ENCODE measurements around the gene NAV1.

NAV1 gene

DNA sequence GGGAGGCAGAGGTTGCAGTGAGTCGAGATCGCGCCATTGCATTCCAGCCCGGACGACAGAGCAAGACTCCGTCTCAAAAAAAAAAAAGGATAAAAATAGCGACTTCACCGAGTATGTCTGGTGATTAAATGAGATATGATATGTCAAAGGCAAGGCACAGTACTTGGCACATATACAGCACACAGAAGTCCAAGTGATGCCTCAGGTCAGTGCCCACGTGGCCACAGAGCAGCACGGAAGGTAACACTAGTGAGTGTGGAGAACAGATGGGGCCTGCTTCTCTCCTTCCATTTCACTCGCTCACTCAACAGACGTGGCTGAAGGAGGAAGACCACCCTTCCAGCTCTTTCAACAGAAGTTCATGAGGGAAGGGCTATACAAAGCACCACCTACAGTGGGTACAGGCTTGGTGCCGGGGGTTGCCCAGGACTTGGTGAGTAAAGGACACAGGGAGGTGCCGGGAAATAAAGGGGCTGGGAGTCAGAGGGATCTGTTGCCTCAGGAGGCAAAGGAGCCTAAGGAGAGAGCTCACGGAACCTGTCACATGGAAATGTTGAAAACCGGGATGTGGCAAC is 40.9 kb upstream of the NAV1 start:
- peaks cover 55% of the 10 kb centered on the region for H3K4me1 ChIP-seq (ENCODE audit: control insufficient read depth, insufficient read depth, low read length, poor library complexity, severe bottlenecking)
- H3K4me3 ChIP-seq (ENCODE audit: extremely low read depth, insufficient read depth, low read length, poor library complexity, severe bottlenecking), result no peak overlapping the region
- 89 to 97% methylated on average over 7 to 12 of the region's 16 CpGs for WGBS, 2 experiments (ENCODE audit: insufficient coverage in 2 of 2)
- H3K9me3 ChIP-seq (ENCODE audit: control insufficient read depth, low read length), result no peaks in the 10 kb centered on the region
- no peak overlapping the region for H3K27ac ChIP-seq (ENCODE audit: low read depth, low read length, severe bottlenecking)
- H3K36me3 ChIP-seq (ENCODE audit: control insufficient read depth, insufficient read depth, low read length), result peaks cover 6% of the 10 kb centered on the region

DNA sequence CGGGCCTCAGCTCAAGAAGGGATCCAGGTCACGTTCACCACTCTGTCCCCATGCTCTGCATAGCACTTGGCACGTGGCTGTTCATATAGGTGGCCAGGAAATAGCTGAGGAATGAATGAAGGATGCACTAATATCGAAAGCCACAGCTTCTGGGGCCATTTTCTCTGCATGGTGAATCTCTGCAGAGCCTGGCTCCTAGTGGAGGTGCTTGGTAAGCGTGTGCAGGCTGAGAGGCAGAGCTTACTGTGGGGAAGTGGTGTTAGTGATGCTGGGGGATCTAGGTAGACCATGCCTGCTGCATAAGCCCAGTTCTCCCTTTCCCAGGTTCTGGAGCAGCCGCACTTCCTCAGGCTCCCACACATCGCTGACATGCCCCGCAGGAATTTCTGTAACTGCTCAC is 40.3 kb upstream of the NAV1 start:
- H3K27ac ChIP-seq (ENCODE audit: low read depth, low read length, severe bottlenecking), result no peak overlapping the region
- no peak overlapping the region for H3K4me3 ChIP-seq (ENCODE audit: extremely low read depth, insufficient read depth, low read length, poor library complexity, severe bottlenecking)
- H3K4me1 ChIP-seq (ENCODE audit: control insufficient read depth, insufficient read depth, low read length, poor library complexity, severe bottlenecking), result peaks cover 56% of the 10 kb centered on the region
- no peaks in the 10 kb centered on the region for H3K9me3 ChIP-seq (ENCODE audit: control insufficient read depth, low read length)
- WGBS, 2 experiments (ENCODE audit: insufficient coverage in 2 of 2), result 92 to 98% methylated on average over 8 of the region's 8 CpGs
- H3K36me3 ChIP-seq (ENCODE audit: control insufficient read depth, insufficient read depth, low read length), result peaks cover 3% of the 10 kb centered on the region

DNA sequence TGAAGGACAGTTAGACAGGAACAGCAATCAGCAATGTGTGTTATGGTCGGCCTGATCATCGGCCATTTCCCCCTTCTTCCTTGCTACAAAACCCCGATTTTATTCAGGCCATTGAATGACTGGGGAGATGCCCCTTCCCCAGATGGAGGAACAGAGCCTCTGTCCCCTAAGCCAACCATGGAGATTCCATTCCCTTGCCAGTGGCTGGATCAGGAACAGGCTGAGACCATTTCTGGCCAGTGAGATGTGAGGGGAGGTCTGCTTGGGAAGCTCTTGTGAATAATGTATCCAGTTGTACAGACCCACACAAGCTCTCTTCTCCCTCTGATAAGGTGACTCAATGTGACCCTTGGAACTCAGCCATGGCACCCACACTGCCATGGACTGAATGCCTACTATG is 39.7 kb upstream of the NAV1 start:
- 85 to 95% methylated on average over 3 of the region's 3 CpGs for WGBS, 2 experiments (ENCODE audit: insufficient coverage in 2 of 2)
- H3K4me3 ChIP-seq (ENCODE audit: extremely low read depth, insufficient read depth, low read length, poor library complexity, severe bottlenecking), result no peak overlapping the region

DNA sequence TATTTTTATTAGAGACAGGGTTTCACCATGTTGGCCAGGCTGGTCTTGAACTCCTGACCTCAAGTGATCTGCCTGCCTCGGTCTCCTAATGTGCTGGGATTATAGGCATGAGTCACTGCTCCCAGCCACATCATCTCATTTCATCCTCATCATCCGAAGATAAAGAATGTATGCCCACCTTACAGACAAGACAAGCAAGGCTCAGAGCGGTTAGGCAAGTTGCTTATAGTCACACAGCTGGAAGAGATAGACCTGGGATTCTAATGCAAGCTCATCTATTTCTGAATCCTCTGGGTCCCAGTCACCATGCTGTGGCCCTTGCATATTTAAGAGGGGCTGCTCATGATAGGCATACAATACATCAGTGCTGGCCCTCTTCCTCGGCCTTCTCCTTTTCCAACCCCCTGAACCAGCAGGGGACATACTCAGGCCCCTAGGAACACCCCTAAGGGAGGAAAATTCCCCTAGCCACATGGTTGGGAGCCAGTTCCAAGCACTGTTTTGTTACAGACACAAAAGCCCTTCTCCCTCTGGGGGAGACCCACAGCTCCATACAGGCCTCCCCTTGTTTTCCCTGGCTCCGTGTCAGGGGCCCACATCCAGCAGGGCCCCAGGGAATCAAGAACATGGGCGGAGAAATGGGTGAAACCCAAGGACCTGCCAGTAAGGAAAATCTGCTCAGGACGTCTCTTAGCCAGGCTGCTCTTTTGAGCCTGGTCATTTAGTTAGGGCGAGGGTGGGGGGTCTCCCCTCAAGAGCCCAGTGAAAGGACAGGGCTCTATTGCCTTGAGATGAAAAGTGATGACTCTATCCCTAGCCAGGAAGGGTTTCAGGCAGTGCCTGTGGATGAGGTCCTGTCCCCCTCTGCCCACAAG is 38.9 kb upstream of the NAV1 start:
- WGBS, 2 experiments (ENCODE audit: insufficient coverage in 2 of 2), result 85 to 87% methylated on average over 6 to 8 of the region's 8 CpGs
- Histone ChIP-seq H3K36me3 (ENCODE audit: control insufficient read depth, insufficient read depth, low read length) (peaks cover 3% of the 10 kb centered on the region), H3K4me1 (ENCODE audit: control insufficient read depth, insufficient read depth, low read length, poor library complexity, severe bottlenecking) (peaks cover 53% of the 10 kb centered on the region), H3K4me3 (ENCODE audit: extremely low read depth, insufficient read depth, low read length, poor library complexity, severe bottlenecking) (no peak overlapping the region), H3K9me3 (ENCODE audit: control insufficient read depth, low read length) (no peaks in the 10 kb centered on the region), H3K27ac (ENCODE audit: low read depth, low read length, severe bottlenecking) (peak overlapping the region; percentile 66)

More for the DNA sequence above, 39.7 kb upstream of the NAV1 start:
- Histone ChIP-seq H3K36me3 (ENCODE audit: control insufficient read depth, insufficient read depth, low read length) (peaks cover 3% of the 10 kb centered on the region), H3K27ac (ENCODE audit: low read depth, low read length, severe bottlenecking) (no peak overlapping the region), H3K4me1 (ENCODE audit: control insufficient read depth, insufficient read depth, low read length, poor library complexity, severe bottlenecking) (peaks cover 54% of the 10 kb centered on the region), H3K9me3 (ENCODE audit: control insufficient read depth, low read length) (no peaks in the 10 kb centered on the region)

DNA sequence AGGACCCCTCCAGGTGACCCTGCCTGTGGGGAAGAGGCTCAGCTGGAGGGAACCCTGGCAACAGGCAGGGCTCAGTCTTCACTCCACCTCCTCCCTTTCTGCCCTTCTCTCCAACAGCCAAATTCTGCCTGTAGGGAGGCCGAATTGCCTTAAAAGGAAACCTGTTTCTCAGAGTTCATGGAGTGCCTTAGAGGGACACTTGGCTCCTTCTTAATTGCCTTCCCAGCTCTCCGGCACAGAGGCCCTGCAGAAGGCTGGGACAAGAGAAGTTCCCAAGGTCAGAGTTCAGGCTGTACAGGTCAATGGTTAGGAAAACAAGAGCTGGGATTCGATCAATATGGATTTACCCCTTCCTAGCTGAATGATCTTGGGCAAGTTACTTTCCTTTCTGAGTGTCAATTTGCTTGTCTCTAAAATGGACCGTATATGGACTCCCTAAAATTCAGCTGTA is 38.2 kb upstream of the NAV1 start:
- no peaks in the 10 kb centered on the region for H3K9me3 ChIP-seq (ENCODE audit: control insufficient read depth, low read length)
- peaks cover 53% of the 10 kb centered on the region for H3K4me1 ChIP-seq (ENCODE audit: control insufficient read depth, insufficient read depth, low read length, poor library complexity, severe bottlenecking)
- H3K27ac ChIP-seq (ENCODE audit: low read depth, low read length, severe bottlenecking), result peak overlapping the region; percentile 66
- 76 to 80% methylated on average over 3 to 4 of the region's 4 CpGs for WGBS, 2 experiments (ENCODE audit: insufficient coverage in 2 of 2)
- no peak overlapping the region for H3K4me3 ChIP-seq (ENCODE audit: extremely low read depth, insufficient read depth, low read length, poor library complexity, severe bottlenecking)
- H3K36me3 ChIP-seq (ENCODE audit: control insufficient read depth, insufficient read depth, low read length), result peaks cover 3% of the 10 kb centered on the region

DNA sequence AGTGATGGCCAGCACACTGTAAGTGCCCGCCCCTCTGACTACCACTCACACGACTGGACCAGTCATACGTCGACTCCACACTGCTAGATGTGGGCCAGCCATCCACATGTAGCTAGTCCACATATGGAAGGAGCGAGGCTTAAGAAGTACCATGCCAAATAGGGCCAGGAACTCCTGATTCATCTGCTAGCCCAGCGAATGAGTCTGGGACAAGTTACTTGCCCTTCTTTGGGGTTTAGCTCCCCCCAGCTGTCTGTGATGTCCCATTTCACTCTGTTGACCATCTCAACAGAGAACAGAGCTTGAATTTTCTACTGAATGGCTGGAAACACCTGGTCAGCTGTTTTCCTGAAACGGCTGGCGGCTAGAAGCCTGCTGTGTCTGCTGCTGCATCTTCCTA is 37.8 kb upstream of the NAV1 start:
- WGBS, 2 experiments (ENCODE audit: insufficient coverage in 2 of 2), result 88 to 94% methylated on average over 7 to 8 of the region's 8 CpGs

DNA sequence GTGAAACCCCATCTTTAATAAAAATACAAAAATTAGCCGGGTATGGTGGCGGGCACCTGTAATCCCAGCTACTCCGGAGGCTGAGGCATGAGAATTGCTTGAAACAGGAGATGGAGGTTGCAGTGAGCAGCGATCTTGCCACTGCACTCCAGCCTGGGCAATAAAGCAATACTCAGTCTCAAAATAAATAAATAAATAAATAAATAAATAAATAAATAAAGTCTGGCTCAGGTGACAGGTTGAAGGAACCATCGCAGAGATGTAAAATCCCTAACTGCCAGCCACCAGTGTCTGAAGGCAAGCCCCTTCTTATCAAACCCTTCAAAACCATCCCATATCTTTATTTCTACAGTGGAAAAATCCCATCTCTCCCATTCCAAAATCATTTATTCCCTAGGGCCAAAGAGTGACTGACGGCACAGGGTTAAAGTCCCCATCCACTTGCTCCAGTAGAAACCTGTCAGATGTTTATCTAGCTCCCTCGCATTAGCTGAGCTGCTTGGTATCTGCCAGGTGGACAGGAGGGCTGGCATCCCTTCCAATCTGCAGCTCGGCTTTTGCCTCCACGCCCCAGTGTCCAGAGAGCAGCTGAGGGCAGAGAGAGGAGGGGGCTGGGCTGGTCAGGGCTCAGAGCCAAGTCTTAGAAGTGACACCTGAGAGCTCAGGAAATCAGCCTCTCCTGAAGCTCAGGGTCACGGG is 37.0 kb upstream of the NAV1 start:
- 92 to 98% methylated on average over 6 of the region's 10 CpGs for WGBS, 2 experiments (ENCODE audit: insufficient coverage in 2 of 2)
- H3K4me1 ChIP-seq (ENCODE audit: control insufficient read depth, insufficient read depth, low read length, poor library complexity, severe bottlenecking), result peaks cover 46% of the 10 kb centered on the region

More for the DNA sequence above, 37.8 kb upstream of the NAV1 start:
- Histone ChIP-seq H3K27ac (ENCODE audit: low read depth, low read length, severe bottlenecking) (peak overlapping the region; percentile 66), H3K4me3 (ENCODE audit: extremely low read depth, insufficient read depth, low read length, poor library complexity, severe bottlenecking) (no peak overlapping the region), H3K9me3 (ENCODE audit: control insufficient read depth, low read length) (no peaks in the 10 kb centered on the region), H3K36me3 (ENCODE audit: control insufficient read depth, insufficient read depth, low read length) (peaks cover 3% of the 10 kb centered on the region), H3K4me1 (ENCODE audit: control insufficient read depth, insufficient read depth, low read length, poor library complexity, severe bottlenecking) (peaks cover 49% of the 10 kb centered on the region)

DNA sequence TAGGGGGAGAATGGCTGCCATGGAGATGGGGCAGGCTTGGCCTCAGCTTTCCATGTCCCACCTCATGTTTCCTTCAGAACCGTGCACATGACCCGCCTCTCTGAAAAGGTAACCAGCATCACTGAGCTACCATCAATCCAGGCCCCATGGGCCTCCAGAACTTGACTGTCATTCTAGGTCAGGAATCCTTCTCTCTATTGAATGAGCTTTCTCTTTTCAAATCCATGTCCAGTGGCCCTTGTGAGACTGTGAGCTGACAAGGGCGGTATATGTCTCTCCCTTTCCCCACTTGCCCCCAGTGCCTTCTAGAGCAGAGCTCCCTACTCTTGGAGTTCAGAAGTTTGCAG is 36.4 kb upstream of the NAV1 start:
- peaks cover 46% of the 10 kb centered on the region for H3K4me1 ChIP-seq (ENCODE audit: control insufficient read depth, insufficient read depth, low read length, poor library complexity, severe bottlenecking)
- no peaks in the 10 kb centered on the region for H3K9me3 ChIP-seq (ENCODE audit: control insufficient read depth, low read length)
- no peaks in the 10 kb centered on the region for H3K36me3 ChIP-seq (ENCODE audit: control insufficient read depth, insufficient read depth, low read length)
- H3K4me3 ChIP-seq (ENCODE audit: extremely low read depth, insufficient read depth, low read length, poor library complexity, severe bottlenecking), result no peak overlapping the region
- H3K27ac ChIP-seq (ENCODE audit: low read depth, low read length, severe bottlenecking), result peak overlapping the region; percentile 93
- 87 to 100% methylated on average over 2 to 3 of the region's 3 CpGs for WGBS, 2 experiments (ENCODE audit: insufficient coverage in 2 of 2)

More for the DNA sequence above, 37.0 kb upstream of the NAV1 start:
- no peaks in the 10 kb centered on the region for H3K36me3 ChIP-seq (ENCODE audit: control insufficient read depth, insufficient read depth, low read length)
- no peak overlapping the region for H3K4me3 ChIP-seq (ENCODE audit: extremely low read depth, insufficient read depth, low read length, poor library complexity, severe bottlenecking)
- no peaks in the 10 kb centered on the region for H3K9me3 ChIP-seq (ENCODE audit: control insufficient read depth, low read length)
- H3K27ac ChIP-seq (ENCODE audit: low read depth, low read length, severe bottlenecking), result peak overlapping the region; percentile 93

DNA sequence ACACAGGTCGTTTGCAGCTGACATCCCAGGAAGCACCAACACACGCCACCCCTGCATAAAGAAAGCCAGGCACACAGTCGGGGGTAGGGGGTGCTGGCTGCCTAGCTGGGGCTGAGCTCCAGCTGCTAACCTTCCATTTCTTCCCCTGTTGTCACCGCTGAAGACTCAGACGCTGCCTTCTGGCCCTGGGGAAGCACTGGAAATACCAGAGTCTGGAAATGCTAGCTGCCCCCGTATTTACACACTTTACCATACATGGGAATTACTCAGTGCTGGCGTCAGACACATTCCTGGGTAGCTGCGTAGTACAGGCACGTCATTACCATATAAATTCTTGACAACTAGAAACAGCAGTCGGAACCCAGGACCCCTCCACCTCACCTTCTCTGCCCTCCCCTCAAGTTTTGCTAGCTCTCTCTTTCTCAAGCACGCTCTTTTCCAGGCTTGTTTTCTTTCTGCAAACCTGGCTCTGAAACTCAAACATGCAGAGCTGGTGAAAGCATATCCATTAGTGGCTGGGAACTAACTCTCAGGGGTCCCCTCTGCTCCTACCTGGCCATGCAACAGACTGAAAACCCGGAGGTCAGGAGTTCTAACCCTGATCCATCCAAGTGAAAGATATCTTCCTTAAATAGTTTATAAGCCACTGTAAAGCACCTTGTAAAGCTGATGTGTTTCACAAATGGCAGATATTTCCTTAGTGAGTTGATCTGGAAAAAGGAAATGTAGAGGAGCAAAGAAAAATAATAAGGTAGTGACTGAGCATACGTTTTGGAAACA is 35.3 kb upstream of the NAV1 start:
- 14 to 17% methylated on average over 9 to 11 of the region's 13 CpGs for WGBS, 2 experiments (ENCODE audit: insufficient coverage in 2 of 2)
- Histone ChIP-seq H3K4me1 (ENCODE audit: control insufficient read depth, insufficient read depth, low read length, poor library complexity, severe bottlenecking) (peaks cover 46% of the 10 kb centered on the region), H3K4me3 (ENCODE audit: extremely low read depth, insufficient read depth, low read length, poor library complexity, severe bottlenecking) (no peak overlapping the region), H3K9me3 (ENCODE audit: control insufficient read depth, low read length) (no peaks in the 10 kb centered on the region), H3K27ac (ENCODE audit: low read depth, low read length, severe bottlenecking) (peak overlapping the region; percentile 93), H3K36me3 (ENCODE audit: control insufficient read depth, insufficient read depth, low read length) (no peaks in the 10 kb centered on the region)

DNA sequence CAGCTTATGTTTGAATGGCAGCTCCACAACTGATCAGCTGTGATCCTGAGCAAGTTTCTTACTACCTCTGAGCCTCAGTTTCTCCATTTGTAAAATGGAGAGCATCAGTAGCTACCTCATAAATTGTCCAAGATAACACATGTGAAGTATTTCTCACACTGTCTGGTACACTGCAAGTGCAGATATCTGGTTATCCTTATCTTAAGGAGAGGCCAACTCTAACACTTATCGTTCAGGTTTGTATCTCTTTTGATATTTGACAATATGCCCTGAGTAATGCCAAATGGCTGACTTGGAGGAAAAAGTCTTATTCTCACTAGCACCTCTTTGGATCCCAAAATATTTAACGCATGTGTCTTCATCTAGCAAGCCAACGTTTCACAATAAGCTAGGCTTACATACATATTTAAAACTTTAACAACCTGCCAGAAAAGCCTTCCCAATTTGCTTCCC is 34.7 kb upstream of the NAV1 start:
- Histone ChIP-seq H3K9me3 (ENCODE audit: control insufficient read depth, low read length) (no peaks in the 10 kb centered on the region), H3K4me1 (ENCODE audit: control insufficient read depth, insufficient read depth, low read length, poor library complexity, severe bottlenecking) (peaks cover 48% of the 10 kb centered on the region), H3K4me3 (ENCODE audit: extremely low read depth, insufficient read depth, low read length, poor library complexity, severe bottlenecking) (no peak overlapping the region), H3K27ac (ENCODE audit: low read depth, low read length, severe bottlenecking) (peak overlapping the region; percentile 93), H3K36me3 (ENCODE audit: control insufficient read depth, insufficient read depth, low read length) (no peaks in the 10 kb centered on the region)
- 94 to 100% methylated on average over 3 of the region's 3 CpGs for WGBS, 2 experiments (ENCODE audit: insufficient coverage in 2 of 2)
